ENCODE results near the gene AP1G2. TPM values are rescaled to one million over a fixed set of nuclear protein-coding genes. Genes with fewer than 3 reads are reported as not detected.

Gene AP1G2
- total RNA-seq, 1 donor from 2014 or later = 28.8 TPM

GRCh38 chr14:23570806-23571483 lies 3.4 kb upstream of the AP1G2 start:
- no peak for DNase-seq

- no peak for DNase-seq
These were observed 2.0 kb upstream of the AP1G2 start for GRCh38 chr14:23569443-23570151.

- peak; percentile 42 for DNase-seq
These were observed 1.2 kb upstream of the AP1G2 start for GRCh38 chr14:23568600-23569331.

- DNase-seq = no peak
These were observed 519 bp upstream of the AP1G2 start for GRCh38 chr14:23568021-23568599.

GRCh38 chr14:23566778-23567185 lies 809 bp downstream of the AP1G2 start:
- DNase-seq = peak; percentile 39

GRCh38 chr14:23566112-23566777 lies 1.3 kb downstream of the AP1G2 start:
- DNase-seq = no peak

- no peak for DNase-seq
These were observed 2.0 kb downstream of the AP1G2 start for GRCh38 chr14:23565626-23566025.

GRCh38 chr14:23564876-23565275 lies 2.7 kb downstream of the AP1G2 start:
- no peak for DNase-seq

GRCh38 chr14:23564181-23564812 lies 3.3 kb downstream of the AP1G2 start:
- no peak for DNase-seq

GRCh38 chr14:23563473-23564180 lies 4.0 kb downstream of the AP1G2 start:
- no peak for DNase-seq

- peak; percentile 72 for DNase-seq
These were observed 4.6 kb downstream of the AP1G2 start for GRCh38 chr14:23562822-23563472.

- no peak for DNase-seq
These were observed 5.4 kb downstream of the AP1G2 start for GRCh38 chr14:23561873-23562821.

GRCh38 chr14:23561259-23561658 lies 6.3 kb downstream of the AP1G2 start:
- DNase-seq = no peak

- DNase-seq = no peak
These were observed 7.6 kb downstream of the AP1G2 start for GRCh38 chr14:23559926-23560520.

- DNase-seq = peak; percentile 78
These were observed 8.3 kb downstream of the AP1G2 start for GRCh38 chr14:23559010-23559925.

- no peak for DNase-seq
These were observed 9.1 kb downstream of the AP1G2 start for GRCh38 chr14:23558346-23559009.

GRCh38 chr14:23557946-23558345 lies 9.6 kb downstream of the AP1G2 start:
- DNase-seq = no peak

GRCh38 chr14:23557521-23557920 lies 10.1 kb downstream of the AP1G2 start:
- DNase-seq = no peak
